H9 (cell line): ENCODE results near the gene ADM. TPM values are rescaled to one million over a fixed set of nuclear protein-coding genes. Genes with fewer than 3 reads are reported as not detected.

Source experiments
- DNase-seq: peaks from one replicate; pipeline ENCODE4 v3.0.0-alpha.2; 2017
- H2AFZ ChIP-seq: one replicate; pipeline ENCODE4 v1.6.1; 2013; ENCODE audit warnings: mild to moderate bottlenecking, low read length, control low read depth, moderate library complexity
- H2AK5ac ChIP-seq: 2 replicates; pipeline ENCODE4 v1.6.1; 2013; ENCODE audit warnings: low read length, control low read depth, mixed read lengths; ENCODE audit not compliant: insufficient read length
- H2BK120ac ChIP-seq: one replicate; pipeline ENCODE4 v1.6.1; 2013; ENCODE audit warnings: low read depth, mild to moderate bottlenecking, low read length, control low read depth, inconsistent platforms; ENCODE audit not compliant: poor library complexity, severe bottlenecking
- H2BK12ac ChIP-seq: 2 replicates; pipeline ENCODE4 v1.6.1; 2013; ENCODE audit warnings: low read length, control low read depth, mixed read lengths, low read depth; ENCODE audit not compliant: insufficient read length
- H2BK15ac ChIP-seq: 2 replicates; pipeline ENCODE4 v1.6.1; 2013; ENCODE audit warnings: low read depth, low read length, control low read depth
- H2BK20ac ChIP-seq: one replicate; pipeline ENCODE4 v1.6.1; 2013; ENCODE audit warnings: low read depth, mild to moderate bottlenecking, low read length, control low read depth, inconsistent platforms; ENCODE audit not compliant: poor library complexity, severe bottlenecking
- H2BK5ac ChIP-seq: 2 replicates; pipeline ENCODE4 v1.6.1; 2013; ENCODE audit warnings: low read length, control low read depth, mixed read lengths; ENCODE audit not compliant: insufficient read length
- H3K14ac ChIP-seq: 2 replicates; pipeline ENCODE4 v1.6.1; 2013; ENCODE audit warnings: low read length, control low read depth; ENCODE audit not compliant: insufficient read depth
- H3K18ac ChIP-seq: 2 replicates; pipeline ENCODE4 v1.6.1; 2013; ENCODE audit warnings: low read depth, mild to moderate bottlenecking, mixed read lengths, low read length, control low read depth; ENCODE audit not compliant: insufficient read length
- H3K23ac ChIP-seq: 2 replicates; pipeline ENCODE4 v1.6.1; 2013; ENCODE audit warnings: low read length, control low read depth, mixed read lengths, low read depth; ENCODE audit not compliant: insufficient read length
- H3K23me2 ChIP-seq: 2 replicates; pipeline ENCODE4 v1.6.1; 2013; ENCODE audit warnings: low read depth, mild to moderate bottlenecking, mixed read lengths, low read length, control low read depth; ENCODE audit not compliant: insufficient read length, poor library complexity, severe bottlenecking
- H3K27ac ChIP-seq: 2 replicates; pipeline ENCODE4 v1.5.1; 2013; ENCODE audit warnings: low read length, control low read depth, mixed read lengths, low read depth; ENCODE audit not compliant: insufficient read length
- H3K27me3 ChIP-seq: 2 replicates; pipeline ENCODE4 v1.6.1; 2013; ENCODE audit warnings: low read length, control low read depth, inconsistent platforms; ENCODE audit not compliant: insufficient read depth
- H3K4ac ChIP-seq: 2 replicates; pipeline ENCODE4 v1.6.1; 2013; ENCODE audit warnings: low read depth, mild to moderate bottlenecking, control low read depth, inconsistent platforms, low read length, moderate library complexity
- H3K4me1 ChIP-seq: 2 replicates; pipeline ENCODE4 v1.6.1; 2013; ENCODE audit warnings: low read length, control low read depth, inconsistent platforms; ENCODE audit not compliant: insufficient read depth
- H3K4me2 ChIP-seq: 2 replicates; pipeline ENCODE4 v1.6.1; 2013; ENCODE audit warnings: low read length, control low read depth, mixed read lengths; ENCODE audit not compliant: insufficient read length, insufficient read depth
- H3K56ac ChIP-seq: 2 replicates; pipeline ENCODE4 v1.6.1; 2013; ENCODE audit warnings: low read depth, mild to moderate bottlenecking, mixed read lengths, low read length, control low read depth; ENCODE audit not compliant: insufficient read length
- H3K79me1 ChIP-seq: 2 replicates; pipeline ENCODE4 v1.6.1; 2013; ENCODE audit warnings: low read depth, mild to moderate bottlenecking, moderate library complexity, low read length, control low read depth, inconsistent platforms; ENCODE audit not compliant: insufficient read depth, poor library complexity, severe bottlenecking
- H3K79me2 ChIP-seq: 2 replicates; pipeline ENCODE4 v1.6.1; 2013; ENCODE audit warnings: low read length, control low read depth, inconsistent platforms; ENCODE audit not compliant: insufficient read depth
- H3K9ac ChIP-seq: 2 replicates; pipeline ENCODE4 v1.6.1; 2013; ENCODE audit warnings: low read length, control low read depth, mixed read lengths; ENCODE audit not compliant: insufficient read length; ENCODE audit errors: extremely low read depth
- H3K9me3 ChIP-seq: one replicate; pipeline ENCODE4 v1.6.1; 2013; ENCODE audit warnings: low read depth, low read length, inconsistent platforms; ENCODE audit not compliant: control insufficient read depth
- H3T11ph ChIP-seq: one replicate; pipeline ENCODE4 v1.6.1; 2013; ENCODE audit warnings: mild to moderate bottlenecking, low read length, control low read depth, inconsistent platforms
- H4K20me1 ChIP-seq: one replicate; pipeline ENCODE4 v1.6.1; 2013; ENCODE audit not compliant: control insufficient read depth, insufficient read length, insufficient read depth
- H4K5ac ChIP-seq: 2 replicates; pipeline ENCODE4 v1.6.1; 2013; ENCODE audit warnings: low read depth, mild to moderate bottlenecking, mixed read lengths, low read length, control low read depth; ENCODE audit not compliant: insufficient read length
- H4K8ac ChIP-seq: replicated peaks from 2 replicates; pipeline ENCODE4 v1.6.1; 2013; ENCODE audit warnings: low read length, control low read depth, mixed read lengths, low read depth; ENCODE audit not compliant: insufficient read length
- H4K91ac ChIP-seq: 2 replicates; pipeline ENCODE4 v1.6.1; 2013; ENCODE audit warnings: low read depth, mild to moderate bottlenecking, moderate library complexity, mixed read lengths, low read length, control low read depth; ENCODE audit not compliant: insufficient read length
- H3K27ac Mint-ChIP-seq, 3 experiments: 2 replicates in 2 of 3; 3 replicates in 1 of 3; pipeline ENCODE4 v1.8.0; 2020 to 2021; ENCODE audit warnings: mixed read lengths in 3 of 3, mild to moderate bottlenecking in 1 of 3, moderate library complexity in 1 of 3
- H3K27me3 Mint-ChIP-seq: 2 replicates; pipeline ENCODE4 v1.8.0; 2021; ENCODE audit warnings: low read depth, mild to moderate bottlenecking, moderate library complexity, mixed read lengths
- H3K36me3 Mint-ChIP-seq, 3 experiments: 2 replicates in 2 of 3; 3 replicates in 1 of 3; pipeline ENCODE4 v1.8.0; 2020 to 2021; ENCODE audit warnings: low read depth in 3 of 3, mixed read lengths in 3 of 3; ENCODE audit not compliant: insufficient read depth in 1 of 3
- H3K4me1 Mint-ChIP-seq, 2 experiments: 2 replicates each; pipeline ENCODE4 v1.8.0; 2020; ENCODE audit warnings: mixed read lengths in 2 of 2
- H3K4me3 Mint-ChIP-seq, 2 experiments: 2 replicates in 1 of 2; 3 replicates in 1 of 2; pipeline ENCODE4 v1.8.0; 2020 to 2021; ENCODE audit warnings: mild to moderate bottlenecking in 2 of 2, mixed read lengths in 2 of 2, moderate library complexity in 1 of 2
- H3K9me3 Mint-ChIP-seq, 2 experiments: 2 replicates in 1 of 2; 3 replicates in 1 of 2; pipeline ENCODE4 v1.8.0; 2020; ENCODE audit warnings: mild to moderate bottlenecking in 2 of 2, mixed read lengths in 2 of 2, moderate library complexity in 1 of 2
- CTCF ChIP-seq: fragments of 200-600 bp; sonication (generic); conservative IDR thresholded peaks from 3 replicates; pipeline ENCODE4 v1.8.0; 2021; ENCODE audit warnings: antibody characterized with exemption, mild to moderate bottlenecking
- WGBS: extraction: QIAGEN DNeasy Blood & Tissue Kit; methylation state at CpG from one replicate; pipeline ENCODE4 v1.1.7; 2013; ENCODE audit warnings: missing lambda C conversion rate, low lambda C conversion rate, mixed read lengths; ENCODE audit not compliant: insufficient read length; ENCODE audit errors: extremely low coverage; 5-methylcytosine and 5-hydroxymethylcytosine counted together
- total RNA-seq: library from RNA; stranded (reverse); gene quantifications from 2 replicates; pipeline ENCODE4 v1.2.1, GENCODE V29; 2021

ADM gene
- total RNA-seq, 1 experiment from 2014 or later, result 99.1 TPM

GRCh38 chr11:10272132-10272531 lies 32.7 kb upstream of the ADM start:
- no peaks in the 10 kb centered on the region for H4K20me1 ChIP-seq
- no peak overlapping the region for H3K27ac ChIP-seq
- no peak overlapping the region for H3K56ac ChIP-seq
- no peak overlapping the region for H3K4me2 ChIP-seq
- no peak for DNase-seq
- no peaks in the 10 kb centered on the region for H3K23me2 ChIP-seq
- H3K79me2 ChIP-seq, result 0 out of 2 replicates have a peak, but pooled peaks cover 3% of the 10 kb centered on the region
- H4K91ac ChIP-seq, result no peak overlapping the region
- no peak for TF ChIP-seq CTCF
- no peak overlapping the region for H3K23ac ChIP-seq
- no peak overlapping the region for H4K5ac ChIP-seq
- no peak overlapping the region for H4K8ac ChIP-seq
- no peak overlapping the region for H2AK5ac ChIP-seq
- no peak overlapping the region for H3K4ac ChIP-seq
- no peak overlapping the region for H2BK20ac ChIP-seq
- no peaks in the 10 kb centered on the region for H3K27me3 ChIP-seq
- H2BK15ac ChIP-seq, result no peak overlapping the region
- no peak overlapping the region for H3K4me3 Mint-ChIP-seq
- no peak overlapping the region for H3K27ac Mint-ChIP-seq
- no peaks in the 10 kb centered on the region for H3K79me1 ChIP-seq
- H3K9me3 ChIP-seq, result no peaks in the 10 kb centered on the region
- no peak overlapping the region for H2BK5ac ChIP-seq
- H2BK12ac ChIP-seq, result no peak overlapping the region
- no peaks in the 10 kb centered on the region for H3K4me1 ChIP-seq
- no peaks in the 10 kb centered on the region; the same call in 1 of the 2 replicates for H3K27me3 Mint-ChIP-seq
- no peaks in the 10 kb centered on the region for H3K36me3 Mint-ChIP-seq
- no peaks in the 10 kb centered on the region for H3K9me3 Mint-ChIP-seq
- peaks cover 7 to 10% of the 10 kb centered on the region in 2 experiments for H3K4me1 Mint-ChIP-seq
- no peak overlapping the region for H3K9ac ChIP-seq
- H3K18ac ChIP-seq, result no peak overlapping the region
- no peak overlapping the region for H3K14ac ChIP-seq
- H2BK120ac ChIP-seq, result no peak overlapping the region
- no peak overlapping the region for H2AFZ ChIP-seq
- no CpG with 5 or more reads among the region's 11 CpGs for WGBS
- H3T11ph ChIP-seq, result no peak overlapping the region
